A549 (cell line): ENCODE data around the gene PTPRA. TPM values are rescaled to one million over a fixed set of nuclear protein-coding genes. Genes with fewer than 3 reads are reported as not detected.
A peak's percentile ranks its signal among the peaks of the same experiment; 100 is the strongest.

Source experiments
- ATAC-seq, 2 experiments: fragments of 200-7000 bp in 1 of 2; fragments of >200 bp in 1 of 2; cut with Nextera tagmentation in 1 of 2; cut with Tn5 transposase in 1 of 2; 3 replicates each; pipeline versions ENCODE4 v1.8.0 to v1.9.1; 2018 to 2020; ENCODE audit warnings: mild to moderate bottlenecking in 1 of 2, moderate library complexity in 1 of 2
- CTCF ChIA-PET: fragments of 300-600 bp; sonication (Branson Sonifier 250); formaldehyde crosslinking; extraction: SDS; loops from one replicate; lab custom pipeline; 2021; ENCODE audit warnings: antibody characterized with exemption, inconsistent platforms; lab: Yijun Ruan, JAX
- POLR2A ChIA-PET: fragments of 350-600 bp; formaldehyde crosslinking; extraction: SDS; loops from one replicate; lab custom pipeline; 2021; ENCODE audit warnings: antibody characterized with exemption, inconsistent platforms; lab: Yijun Ruan, JAX
- DNase-seq, 2 experiments: peaks; one replicate each; pipeline versions ENCODE4 v3.0.0 to v3.0.0-alpha.2; 2011 to 2016; ENCODE audit warnings: low read depth in 1 of 2, low spot score in 1 of 2
- FAIRE-seq: peaks from 2 replicates; lab custom pipeline; 2011; peaks lifted over from hg19 to GRCh38; lab: Jason Lieb, UNC
- H3K27ac ChIP-seq, 2 experiments: fragments of >200 bp; sonication (Bioruptor Twin); formaldehyde crosslinking; 3 replicates each; pipeline ENCODE4 v1.5.1; 2016 to 2017
- H3K4me1 ChIP-seq: fragments of >200 bp; sonication (Bioruptor Twin); formaldehyde crosslinking; 3 replicates; pipeline ENCODE4 v1.6.1; 2016
- H3K4me2 ChIP-seq: fragments of >200 bp; sonication (Bioruptor Twin); formaldehyde crosslinking; 3 replicates; pipeline ENCODE4 v1.6.1; 2016
- H3K4me3 ChIP-seq: fragments of >200 bp; sonication (Bioruptor Twin); formaldehyde crosslinking; 3 replicates; pipeline ENCODE4 v1.5.1; 2016
- H3K9me3 ChIP-seq: fragments of >200 bp; sonication (Bioruptor Twin); formaldehyde crosslinking; 3 replicates; pipeline ENCODE4 v1.6.1; 2016
- BHLHE40 ChIP-seq: IDR thresholded peaks from 2 replicates; pipeline ENCODE4 v1.6.1; 2012; ENCODE audit warnings: low read depth, low read length, inconsistent platforms
- CBX2 ChIP-seq: fragments of 200-600 bp; sonication (generic); IDR thresholded peaks from 2 replicates; pipeline ENCODE4 v1.6.1; 2016; ENCODE audit warnings: low read depth, mild to moderate bottlenecking, borderline replicate concordance
- CTCF ChIP-seq: fragments of >200 bp; sonication (Bioruptor Twin); formaldehyde crosslinking; IDR thresholded peaks from 3 replicates; pipeline ENCODE4 v1.5.1; 2016
- EHF ChIP-seq: fragments of 250-450 bp; sonication (Bioruptor Pico); IDR thresholded peaks from 2 replicates; pipeline ENCODE4 v1.5.0; 2020; ENCODE audit warnings: mild to moderate bottlenecking
- EHMT2 ChIP-seq: fragments of 200-600 bp; sonication (generic); IDR thresholded peaks from 2 replicates; pipeline ENCODE4 v1.6.1; 2016; ENCODE audit warnings: antibody characterized with exemption, low read depth, mild to moderate bottlenecking, moderate library complexity
- FOSL2 ChIP-seq, 2 experiments: fragments of 450-650 bp in 1 of 2; fragments of >200 bp in 1 of 2; sonication (Bioruptor Twin) in 1 of 2; formaldehyde crosslinking; IDR thresholded peaks; 2 replicates each; pipeline versions ENCODE4 v1.5.0 to v1.6.1; 2016 to 2020; ENCODE audit warnings: mild to moderate bottlenecking in 1 of 2, moderate library complexity in 1 of 2
- FOXS1 ChIP-seq: fragments of 250-450 bp; sonication (Bioruptor Pico); IDR thresholded peaks from 2 replicates; pipeline ENCODE4 v1.5.0; 2020; ENCODE audit warnings: mild to moderate bottlenecking, moderate library complexity
- HOXB13 ChIP-seq: fragments of 250-450 bp; sonication (Bioruptor Pico); IDR thresholded peaks from 2 replicates; pipeline ENCODE4 v1.5.0; 2020; ENCODE audit warnings: low read depth, mild to moderate bottlenecking, moderate library complexity
- HOXB5 ChIP-seq: fragments of 250-450 bp; sonication (Bioruptor Pico); IDR thresholded peaks from 2 replicates; pipeline ENCODE4 v1.5.0; 2020; ENCODE audit warnings: mild to moderate bottlenecking, moderate library complexity
- JUN ChIP-seq, 2 experiments: fragments of >200 bp; sonication (Bioruptor Twin); formaldehyde crosslinking; IDR thresholded peaks; 2 replicates in 1 of 2; 3 replicates in 1 of 2; pipeline ENCODE4 v1.6.1; 2016 to 2017
- JUNB ChIP-seq: fragments of >200 bp; sonication (Bioruptor Twin); formaldehyde crosslinking; IDR thresholded peaks from 2 replicates; pipeline ENCODE4 v1.6.1; 2016
- KDM1A ChIP-seq: fragments of 200-600 bp; sonication (generic); IDR thresholded peaks from 2 replicates; pipeline ENCODE4 v1.6.1; 2016; ENCODE audit warnings: low read depth, mild to moderate bottlenecking
- KDM5A ChIP-seq: fragments of 200-600 bp; sonication (generic); IDR thresholded peaks from 2 replicates; pipeline ENCODE4 v1.6.1; 2016; ENCODE audit warnings: antibody characterized with exemption, mild to moderate bottlenecking
- MAFK ChIP-seq: fragments of 450-650 bp; IDR thresholded peaks from 2 replicates; pipeline ENCODE4 v1.6.1; 2014; ENCODE audit not compliant: partially characterized antibody
- MAX ChIP-seq: IDR thresholded peaks from 2 replicates; pipeline ENCODE4 v1.6.1; 2012
- NPAS2 ChIP-seq: fragments of 250-450 bp; sonication (Bioruptor Pico); IDR thresholded peaks from 2 replicates; pipeline ENCODE4 v1.8.0; 2022; ENCODE audit warnings: mild to moderate bottlenecking, moderate library complexity, borderline replicate concordance
- NR3C1 ChIP-seq: fragments of >200 bp; sonication (Bioruptor Twin); formaldehyde crosslinking; IDR thresholded peaks from 3 replicates; pipeline ENCODE4 v1.6.1; 2017
- PBX3 ChIP-seq: IDR thresholded peaks from 2 replicates; pipeline ENCODE4 v1.6.1; 2012
- RAD21 ChIP-seq, 2 experiments: fragments of >200 bp in 1 of 2; sonication (Bioruptor Twin) in 1 of 2; formaldehyde crosslinking in 1 of 2; IDR thresholded peaks in 1 of 2; conservative IDR thresholded peaks in 1 of 2; 2 replicates in 1 of 2; 3 replicates in 1 of 2; pipeline ENCODE4 v1.6.1; 2012 to 2018; ENCODE audit warnings: inconsistent platforms in 1 of 2
- RFX5 ChIP-seq: fragments of 450-650 bp; IDR thresholded peaks from 2 replicates; pipeline ENCODE4 v1.7.1; 2014; ENCODE audit warnings: antibody characterized with exemption, mild to moderate bottlenecking, moderate library complexity
- RNF2 ChIP-seq: fragments of 200-600 bp; sonication (generic); IDR thresholded peaks from 2 replicates; pipeline ENCODE4 v1.6.1; 2016; ENCODE audit warnings: low read depth, mild to moderate bottlenecking, antibody characterized with exemption, moderate library complexity, borderline replicate concordance
- USF2 ChIP-seq: fragments of 450-650 bp; IDR thresholded peaks from 2 replicates; pipeline ENCODE4 v1.6.1; 2014; ENCODE audit warnings: antibody characterized with exemption
- ZNF302 ChIP-seq: fragments of 250-450 bp; sonication (Bioruptor Pico); IDR thresholded peaks from 2 replicates; pipeline ENCODE4 v1.9.0; 2021; ENCODE audit warnings: inconsistent platforms, mild to moderate bottlenecking, moderate library complexity
- ZSCAN20 ChIP-seq: fragments of 250-450 bp; sonication (Bioruptor Pico); IDR thresholded peaks from 2 replicates; pipeline ENCODE4 v1.8.0; 2022; ENCODE audit warnings: mild to moderate bottlenecking, moderate library complexity
- WGBS: methylation state at CpG from one replicate; pipeline ENCODE4 v1.1.6; 2017; ENCODE audit errors: missing lambda C conversion rate; 5-methylcytosine and 5-hydroxymethylcytosine counted together
- polyA plus RNA-seq, 4 experiments: library from polyadenylated mRNA; depleted of rRNA in 3 of 4; stranded (reverse); fragments of >200 nt; fragmentation: RNase III in 1 of 4; extraction: RNeasy Plus Mini Kit Qiagen cat#74134 plus additional on column Dnase treatment in 1 of 4; gene quantifications; 2 replicates in 3 of 4; 3 replicates in 1 of 4; pipeline ENCODE4 v1.2.3, GENCODE V29; 2011 to 2017

The PTPRA gene
- polyA plus RNA-seq, 2 of the 4 experiments (the other 2 are of a cell fraction), result 29.2 to 83.2 TPM

- TF ChIP-seq CTCF, result peak; percentile 92
- TF ChIP-seq CBX2, result no peak
- no peak for TF ChIP-seq PBX3
- TF ChIP-seq HOXB13, result no peak
- no peak for TF ChIP-seq USF2
- no peak for TF ChIP-seq MAX
- TF ChIP-seq, all 56 proteins: peak for 3
Observed at GRCh38 chr20:3000852-3001523, 127.7 kb downstream of the PTPRA start (continued).

- FAIRE-seq, result no peak
- no peak for ATAC-seq
- no peaks in the 10 kb centered on the region for H3K9me3 ChIP-seq
- no peaks in the 10 kb centered on the region for H3K4me1 ChIP-seq
- H3K4me2 ChIP-seq, result no peak overlapping the region
- no peak overlapping the region for H3K27ac ChIP-seq
- H3K4me3 ChIP-seq, result no peak overlapping the region
- 76% methylated on average over 2 of the region's 2 CpGs for WGBS
- DNase-seq, result no peak
- CTCF ChIA-PET, result interaction anchor here (0.6 to 1.7 kb wide), 6 partner anchors 112 to 300 kb away, joined by 3 to 6 read pairs (median 4); no protein-coding TSS in a partner anchor
- no peak for TF ChIP-seq HOXB5
- no peak for TF ChIP-seq FOSL2 (IDR thresholded peaks at IDR 0.05)
- no peak for TF ChIP-seq FOSL2 (CRISPR knock-in tag; IDR thresholded peaks at IDR 0.05)
- TF ChIP-seq HOXB13, result no peak
- no peak for TF ChIP-seq NR3C1
- TF ChIP-seq NPAS2 (CRISPR knock-in tag), result no peak
- TF ChIP-seq ZSCAN20, result no peak
- TF ChIP-seq ZNF302 (CRISPR knock-in tag), result no peak
- no peak for TF ChIP-seq RFX5
- no peak for TF ChIP-seq EHMT2
- no peak for TF ChIP-seq BHLHE40
- TF ChIP-seq CBX2, result no peak
- no peak for TF ChIP-seq KDM5A
- no peak for TF ChIP-seq KDM1A
- TF ChIP-seq RNF2, result no peak
- TF ChIP-seq, all 56 proteins: peak for 0
- POLR2A ChIA-PET, result no interaction called here
Observed at GRCh38 chr20:3003416-3003815, 130.1 kb downstream of the PTPRA start.

GRCh38 chr20:3010985-3011723, 137.9 kb downstream of the PTPRA start:
- Histone ChIP-seq H3K4me3 (no peak overlapping the region), H3K9me3 (no peaks in the 10 kb centered on the region), H3K27ac (no peak overlapping the region), H3K4me2 (no peak overlapping the region), H3K4me1 (peaks cover 11% of the 10 kb centered on the region; the same call in 2 of the 3 replicates)
- DNase-seq, result no peak
- peak in 1 of 2 experiments; percentile 42; a peak in 3 of 6 replicates for ATAC-seq
- TF ChIP-seq CBX2, result no peak
- no peak for TF ChIP-seq FOSL2 (IDR thresholded peaks at IDR 0.05)
- TF ChIP-seq FOSL2 (CRISPR knock-in tag; IDR thresholded peaks at IDR 0.05), result no peak
- TF ChIP-seq RFX5, result no peak
- no peak for TF ChIP-seq FOXS1 (CRISPR knock-in tag)
- no peak for TF ChIP-seq MAFK
- no peak for TF ChIP-seq EHF
- TF ChIP-seq JUN (IDR thresholded peaks at IDR 0.05), result no peak
- TF ChIP-seq HOXB5, result no peak
- no peak for TF ChIP-seq JUNB
- TF ChIP-seq RAD21 (conservative IDR thresholded peaks at IDR 0.05 in 1 of 2, IDR thresholded peaks at IDR 0.05 in 1 of 2), result no peak
- ChIA-PET CTCF (interaction anchor here (0.8 to 4.3 kb wide), 4 partner anchors 10 to 267 kb away, joined by 3 to 27 read pairs (median 3); no protein-coding TSS in a partner anchor), POLR2A (no interaction called here)
- WGBS, result 73% methylated on average over 1 of the region's 1 CpG
- peak; percentile 63 for FAIRE-seq
